Uterus (tissue), 2 donors: Measurements from ENCODE around the gene RTF1.

Experiments
- POLR2A ChIP-seq, 2 donors: fragments of 450-650 bp; IDR thresholded peaks; one replicate each; pipeline ENCODE4 v1.6.1; 2016; ENCODE audit warnings: antibody characterized with exemption in 2 of 2, mild to moderate bottlenecking in 1 of 2, moderate library complexity in 1 of 2
- TF ChIP-seq, protein P1 (sequence below), 4 experiments: fragments of 200-600 bp in 2 of 4; fragments of 450-650 bp in 2 of 4; sonication (generic) in 2 of 4; IDR thresholded peaks; one replicate each; pipeline ENCODE4 v1.5.1; 2016 to 2019; ENCODE audit warnings: antibody characterized with exemption in 4 of 4, mild to moderate bottlenecking in 2 of 4, moderate library complexity in 1 of 4

DNA sequence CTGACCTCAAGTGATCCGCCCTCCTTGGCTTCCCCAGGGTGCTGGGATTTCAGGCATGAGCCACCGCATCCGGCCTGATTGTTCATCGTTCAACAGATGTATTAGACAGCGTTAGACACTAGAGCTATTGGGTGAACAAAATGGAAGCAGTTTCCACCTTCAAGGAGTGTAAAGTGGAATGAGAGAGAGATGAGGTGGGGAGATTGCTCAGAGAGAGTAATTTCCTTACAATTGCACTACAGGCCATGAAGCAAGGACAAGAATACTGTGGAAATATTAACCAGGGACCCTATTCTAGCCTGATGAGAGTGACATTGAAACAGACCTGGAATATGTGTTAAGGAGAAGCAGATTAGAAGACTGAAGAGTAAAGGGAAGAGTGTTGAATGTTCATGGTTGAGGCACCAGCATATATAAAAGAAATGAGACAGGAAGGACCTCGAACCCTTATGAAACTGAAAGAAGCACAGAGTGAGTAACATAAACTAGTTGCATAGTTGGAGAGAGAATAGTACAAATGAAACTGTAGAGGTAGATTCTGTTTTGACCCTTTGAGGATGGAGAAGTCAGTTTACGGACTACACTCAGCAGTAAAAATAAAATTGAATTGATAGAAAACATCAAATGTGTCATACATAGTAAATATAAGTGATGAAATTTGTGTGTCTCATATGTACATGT, 7.2 kb downstream of the RTF1 start:
- TF ChIP-seq, protein P1, sequence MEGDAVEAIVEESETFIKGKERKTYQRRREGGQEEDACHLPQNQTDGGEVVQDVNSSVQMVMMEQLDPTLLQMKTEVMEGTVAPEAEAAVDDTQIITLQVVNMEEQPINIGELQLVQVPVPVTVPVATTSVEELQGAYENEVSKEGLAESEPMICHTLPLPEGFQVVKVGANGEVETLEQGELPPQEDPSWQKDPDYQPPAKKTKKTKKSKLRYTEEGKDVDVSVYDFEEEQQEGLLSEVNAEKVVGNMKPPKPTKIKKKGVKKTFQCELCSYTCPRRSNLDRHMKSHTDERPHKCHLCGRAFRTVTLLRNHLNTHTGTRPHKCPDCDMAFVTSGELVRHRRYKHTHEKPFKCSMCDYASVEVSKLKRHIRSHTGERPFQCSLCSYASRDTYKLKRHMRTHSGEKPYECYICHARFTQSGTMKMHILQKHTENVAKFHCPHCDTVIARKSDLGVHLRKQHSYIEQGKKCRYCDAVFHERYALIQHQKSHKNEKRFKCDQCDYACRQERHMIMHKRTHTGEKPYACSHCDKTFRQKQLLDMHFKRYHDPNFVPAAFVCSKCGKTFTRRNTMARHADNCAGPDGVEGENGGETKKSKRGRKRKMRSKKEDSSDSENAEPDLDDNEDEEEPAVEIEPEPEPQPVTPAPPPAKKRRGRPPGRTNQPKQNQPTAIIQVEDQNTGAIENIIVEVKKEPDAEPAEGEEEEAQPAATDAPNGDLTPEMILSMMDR (IDR thresholded peaks at IDR 0.05): no peak
- TF ChIP-seq POLR2A (IDR thresholded peaks at IDR 0.05): no peak
